Omental fat pad (tissue), 4 donors: ENCODE results near the gene ZFYVE28. TPM values are rescaled to one million over a fixed set of nuclear protein-coding genes. Genes with fewer than 3 reads are reported as not detected.

Source experiments
- ATAC-seq: fragments of 150-250 bp; one replicate; pipeline ENCODE4 v1.9.1; 2016; ENCODE audit warnings: mild to moderate bottlenecking, moderate library complexity; ENCODE audit not compliant: low FRiP score
- DNase-seq: peaks from one replicate; pipeline ENCODE4 v3.0.0-alpha.2; 2019; ENCODE audit warnings: low spot score
- CTCF ChIP-seq, 3 donors: fragments of 450-650 bp; IDR thresholded peaks; one replicate each; pipeline ENCODE4 v1.5.1; 2016 to 2017; ENCODE audit warnings: antibody characterized with exemption in 3 of 3, mild to moderate bottlenecking in 3 of 3, moderate library complexity in 2 of 3
- total RNA-seq, 4 donors: library from RNA; depleted of rRNA; stranded (reverse); fragments of >200 nt; gene quantifications; one replicate each; pipeline ENCODE4 v1.1.0, GENCODE V29; 2016

ZFYVE28 gene
- total RNA-seq, 4 donors from 2014 or later = 7.1 to 24.5 (median 16.7) TPM

GRCh38 chr4:2370597-2371320 is 47.7 kb downstream of the ZFYVE28 start:
- no peak for TF ChIP-seq CTCF (IDR thresholded peaks at IDR 0.05)
- ATAC-seq = no peak
- DNase-seq = no peak

DNA sequence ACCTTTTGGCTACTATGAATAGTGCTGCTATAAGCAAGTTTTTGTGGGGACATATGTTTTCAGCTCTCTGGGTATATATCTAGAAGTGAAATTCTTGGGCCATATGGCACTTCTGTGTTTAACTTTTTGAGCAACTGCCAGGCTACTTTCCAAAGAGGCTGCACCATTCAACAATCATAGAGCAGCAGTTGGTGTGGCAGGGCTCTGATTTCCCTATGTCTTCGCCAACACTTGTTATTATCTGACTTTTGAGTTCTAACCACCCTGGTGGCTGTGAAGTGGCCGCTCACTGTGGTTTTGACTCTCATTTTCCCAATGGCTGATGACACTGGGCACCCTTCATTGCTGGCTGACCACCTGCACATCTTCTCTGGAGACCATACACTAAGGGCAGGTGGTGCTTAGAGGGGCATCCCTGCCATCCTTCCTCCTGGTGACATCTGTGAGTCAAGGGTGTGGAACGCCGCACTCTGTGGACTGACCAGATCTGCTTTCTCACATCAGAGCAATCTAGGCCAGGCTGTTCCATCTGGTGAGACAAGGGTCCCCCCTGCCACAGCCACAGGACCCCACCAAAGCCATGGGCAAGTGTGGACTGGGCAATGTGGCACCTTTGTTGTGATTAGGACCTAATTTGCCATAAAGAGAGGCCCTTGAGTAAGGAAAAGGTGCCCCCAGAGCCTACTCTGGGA is 49.6 kb downstream of the ZFYVE28 start:
- ATAC-seq (no peak), DNase-seq (no peak)
- no peak for TF ChIP-seq CTCF (IDR thresholded peaks at IDR 0.05)

DNA sequence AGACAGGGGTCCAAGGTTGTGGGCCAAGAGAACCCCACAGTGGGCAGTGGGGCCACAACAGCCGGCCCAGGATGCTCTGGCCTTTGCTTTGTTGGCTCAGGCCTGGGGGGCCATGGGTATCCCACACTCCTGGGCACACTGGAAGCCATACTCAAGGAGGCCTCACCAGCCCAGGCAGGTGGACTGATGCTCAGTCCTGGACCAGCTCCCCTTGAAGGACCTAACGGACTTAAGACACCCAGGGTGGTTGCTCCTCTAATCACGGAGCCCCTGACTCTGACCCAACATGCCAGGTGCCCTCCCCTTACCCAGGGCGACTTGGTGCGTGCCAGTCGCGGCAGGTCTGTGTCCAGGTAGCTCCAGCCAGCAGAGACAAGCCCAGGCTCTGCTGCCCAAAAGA is 50.8 kb downstream of the ZFYVE28 start:
- ATAC-seq = no peak
- DNase-seq = no peak
- no peak for TF ChIP-seq CTCF (IDR thresholded peaks at IDR 0.05)

GRCh38 chr4:2366252-2367192 is 51.9 kb downstream of the ZFYVE28 start:
- ATAC-seq (no peak), DNase-seq (no peak)
- TF ChIP-seq CTCF (IDR thresholded peaks at IDR 0.05) = no peak

DNA sequence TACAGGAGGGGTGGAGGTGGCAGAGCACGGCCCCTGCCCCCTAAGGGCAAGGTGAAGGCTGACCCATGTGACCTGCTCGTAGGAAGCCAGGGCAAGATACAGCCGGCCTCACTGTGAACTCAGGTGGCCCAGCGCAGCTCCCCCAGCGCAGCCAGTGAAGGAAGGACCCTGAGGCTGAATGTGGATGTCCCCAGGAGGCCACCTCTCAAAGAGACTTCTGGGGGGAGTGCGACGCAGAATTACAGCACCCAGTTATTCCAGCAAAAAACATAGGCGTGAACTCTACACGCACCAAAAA is 52.6 kb downstream of the ZFYVE28 start:
- ATAC-seq = no peak
- DNase-seq = no peak
- TF ChIP-seq CTCF (IDR thresholded peaks at IDR 0.05) = no peak

DNA sequence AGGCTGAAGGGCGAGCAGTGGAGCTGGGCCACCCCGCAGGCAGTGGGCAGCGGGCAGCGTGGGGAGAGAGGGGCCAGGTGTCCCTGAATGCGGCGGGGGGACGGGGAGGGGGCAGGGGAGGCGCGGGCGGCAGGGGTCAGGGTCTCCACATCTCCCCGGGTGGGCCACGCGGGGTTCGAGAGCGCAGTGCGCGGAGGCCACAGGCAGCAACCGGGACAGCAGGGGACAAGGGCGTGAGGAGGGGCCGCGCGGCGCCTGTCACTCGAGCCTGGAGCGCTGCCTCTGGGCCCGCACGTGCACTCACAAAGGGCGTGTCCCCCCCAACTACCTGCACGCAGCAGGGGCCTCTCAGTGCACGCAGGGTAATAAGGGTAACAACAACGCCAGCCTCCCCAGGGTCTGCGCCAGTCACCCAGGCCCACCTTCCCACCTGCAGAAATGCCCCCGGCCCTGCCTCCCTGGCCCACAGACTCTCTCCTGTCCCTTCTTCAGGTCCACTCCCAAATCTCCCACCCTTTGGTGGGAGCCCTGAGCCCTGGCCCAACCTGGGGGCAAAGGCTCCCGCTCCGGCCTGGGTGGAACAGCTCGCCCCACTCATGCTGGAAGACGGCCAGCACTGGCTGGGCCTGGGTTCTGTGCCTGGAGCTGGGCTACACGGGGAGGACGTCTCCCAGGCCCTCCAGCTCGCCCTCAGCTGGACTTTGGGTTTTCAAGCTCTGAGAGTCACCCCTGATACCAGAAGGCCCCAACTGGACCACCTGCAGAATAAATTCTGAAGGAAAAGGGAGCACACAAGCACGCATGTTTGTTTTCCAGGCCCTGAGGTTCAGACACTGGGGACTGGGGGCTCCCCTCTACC is 53.2 kb downstream of the ZFYVE28 start:
- ATAC-seq (no peak), DNase-seq (no peak)
- no peak for TF ChIP-seq CTCF (IDR thresholded peaks at IDR 0.05)
